Gastroesophageal sphincter (tissue), 3 donors: ENCODE measurements around the gene CMTM5.

Experiments used
- EP300 ChIP-seq: sonication (generic); formaldehyde crosslinking; IDR thresholded peaks from one replicate; pipeline ENCODE4 v1.6.1; 2017; ENCODE audit warnings: antibody characterized with exemption, mild to moderate bottlenecking
- POLR2A ChIP-seq, 2 donors: fragments of 450-650 bp; IDR thresholded peaks; one replicate each; pipeline ENCODE4 v1.6.1; 2017; ENCODE audit warnings: antibody characterized with exemption in 2 of 2, mild to moderate bottlenecking in 2 of 2, moderate library complexity in 1 of 2
- TF ChIP-seq, protein P1 (sequence below), 4 experiments: fragments of 200-600 bp in 2 of 4; fragments of 450-650 bp in 2 of 4; sonication (generic) in 1 of 4; IDR thresholded peaks; one replicate each; pipeline ENCODE4 v1.5.1; 2017 to 2019; ENCODE audit warnings: antibody characterized with exemption in 4 of 4, mild to moderate bottlenecking in 2 of 4, moderate library complexity in 2 of 4

DNA sequence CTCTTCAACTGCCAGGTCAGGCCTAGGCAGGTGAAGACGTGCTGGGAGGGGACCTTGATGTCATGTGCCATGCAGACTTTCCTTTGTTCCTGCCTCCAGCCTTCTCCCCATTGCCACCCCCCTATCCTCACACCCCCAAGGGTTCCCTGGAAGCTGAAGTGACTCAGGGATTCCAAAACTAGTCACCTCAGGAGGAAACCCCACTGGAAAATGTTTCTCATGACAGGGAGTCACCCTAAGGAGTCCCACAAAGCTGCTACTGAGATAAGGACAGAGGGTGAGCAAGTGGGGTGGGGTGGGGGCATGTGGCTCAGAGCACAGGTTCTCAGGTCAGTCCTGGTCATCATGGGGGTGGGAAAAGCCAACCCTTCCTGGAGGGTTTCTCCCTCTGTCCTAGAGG lies 6.6 kb upstream of the CMTM5 start:
- TF ChIP-seq, protein P1, sequence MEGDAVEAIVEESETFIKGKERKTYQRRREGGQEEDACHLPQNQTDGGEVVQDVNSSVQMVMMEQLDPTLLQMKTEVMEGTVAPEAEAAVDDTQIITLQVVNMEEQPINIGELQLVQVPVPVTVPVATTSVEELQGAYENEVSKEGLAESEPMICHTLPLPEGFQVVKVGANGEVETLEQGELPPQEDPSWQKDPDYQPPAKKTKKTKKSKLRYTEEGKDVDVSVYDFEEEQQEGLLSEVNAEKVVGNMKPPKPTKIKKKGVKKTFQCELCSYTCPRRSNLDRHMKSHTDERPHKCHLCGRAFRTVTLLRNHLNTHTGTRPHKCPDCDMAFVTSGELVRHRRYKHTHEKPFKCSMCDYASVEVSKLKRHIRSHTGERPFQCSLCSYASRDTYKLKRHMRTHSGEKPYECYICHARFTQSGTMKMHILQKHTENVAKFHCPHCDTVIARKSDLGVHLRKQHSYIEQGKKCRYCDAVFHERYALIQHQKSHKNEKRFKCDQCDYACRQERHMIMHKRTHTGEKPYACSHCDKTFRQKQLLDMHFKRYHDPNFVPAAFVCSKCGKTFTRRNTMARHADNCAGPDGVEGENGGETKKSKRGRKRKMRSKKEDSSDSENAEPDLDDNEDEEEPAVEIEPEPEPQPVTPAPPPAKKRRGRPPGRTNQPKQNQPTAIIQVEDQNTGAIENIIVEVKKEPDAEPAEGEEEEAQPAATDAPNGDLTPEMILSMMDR (IDR thresholded peaks at IDR 0.05) = no peak
- no peak for TF ChIP-seq POLR2A (IDR thresholded peaks at IDR 0.05)
- TF ChIP-seq EP300 = no peak
